VCaP (cell line): ENCODE data around the gene ARHGAP12.
A peak's percentile ranks its signal among the peaks of the same experiment; 100 is the strongest.

ENCODE experiments used
- H3K27ac ChIP-seq: fragments of 450-650 bp; 2 replicates; pipeline ENCODE4 v1.5.1; 2017
- TF ChIP-seq, protein P1 (sequence below): fragments of 450-650 bp; conservative IDR thresholded peaks from 2 replicates; pipeline ENCODE4 v1.5.1; 2017; ENCODE audit warnings: mild to moderate bottlenecking, moderate library complexity

ARHGAP12 gene

DNA sequence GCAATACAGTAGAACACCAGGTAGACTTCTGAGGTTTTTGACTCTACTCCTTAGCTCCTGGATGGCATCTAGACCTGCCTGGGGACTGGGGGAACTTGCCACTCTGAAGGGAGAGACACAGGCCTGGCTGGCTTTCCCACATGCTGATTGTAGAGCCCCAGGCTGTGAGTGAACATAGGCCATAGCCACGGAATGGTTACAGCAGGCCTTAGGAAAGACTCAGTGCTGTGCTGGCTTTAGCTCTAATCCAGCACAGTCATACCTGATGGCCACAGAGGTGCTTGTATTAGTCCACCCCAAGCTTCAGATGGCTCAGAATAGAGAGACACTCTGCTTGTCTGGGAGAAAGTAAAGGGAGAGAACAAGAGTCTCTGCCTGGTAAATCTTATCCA lies 35.0 kb upstream of the ARHGAP12 start:
- TF ChIP-seq, protein P1, sequence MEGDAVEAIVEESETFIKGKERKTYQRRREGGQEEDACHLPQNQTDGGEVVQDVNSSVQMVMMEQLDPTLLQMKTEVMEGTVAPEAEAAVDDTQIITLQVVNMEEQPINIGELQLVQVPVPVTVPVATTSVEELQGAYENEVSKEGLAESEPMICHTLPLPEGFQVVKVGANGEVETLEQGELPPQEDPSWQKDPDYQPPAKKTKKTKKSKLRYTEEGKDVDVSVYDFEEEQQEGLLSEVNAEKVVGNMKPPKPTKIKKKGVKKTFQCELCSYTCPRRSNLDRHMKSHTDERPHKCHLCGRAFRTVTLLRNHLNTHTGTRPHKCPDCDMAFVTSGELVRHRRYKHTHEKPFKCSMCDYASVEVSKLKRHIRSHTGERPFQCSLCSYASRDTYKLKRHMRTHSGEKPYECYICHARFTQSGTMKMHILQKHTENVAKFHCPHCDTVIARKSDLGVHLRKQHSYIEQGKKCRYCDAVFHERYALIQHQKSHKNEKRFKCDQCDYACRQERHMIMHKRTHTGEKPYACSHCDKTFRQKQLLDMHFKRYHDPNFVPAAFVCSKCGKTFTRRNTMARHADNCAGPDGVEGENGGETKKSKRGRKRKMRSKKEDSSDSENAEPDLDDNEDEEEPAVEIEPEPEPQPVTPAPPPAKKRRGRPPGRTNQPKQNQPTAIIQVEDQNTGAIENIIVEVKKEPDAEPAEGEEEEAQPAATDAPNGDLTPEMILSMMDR: no peak

DNA sequence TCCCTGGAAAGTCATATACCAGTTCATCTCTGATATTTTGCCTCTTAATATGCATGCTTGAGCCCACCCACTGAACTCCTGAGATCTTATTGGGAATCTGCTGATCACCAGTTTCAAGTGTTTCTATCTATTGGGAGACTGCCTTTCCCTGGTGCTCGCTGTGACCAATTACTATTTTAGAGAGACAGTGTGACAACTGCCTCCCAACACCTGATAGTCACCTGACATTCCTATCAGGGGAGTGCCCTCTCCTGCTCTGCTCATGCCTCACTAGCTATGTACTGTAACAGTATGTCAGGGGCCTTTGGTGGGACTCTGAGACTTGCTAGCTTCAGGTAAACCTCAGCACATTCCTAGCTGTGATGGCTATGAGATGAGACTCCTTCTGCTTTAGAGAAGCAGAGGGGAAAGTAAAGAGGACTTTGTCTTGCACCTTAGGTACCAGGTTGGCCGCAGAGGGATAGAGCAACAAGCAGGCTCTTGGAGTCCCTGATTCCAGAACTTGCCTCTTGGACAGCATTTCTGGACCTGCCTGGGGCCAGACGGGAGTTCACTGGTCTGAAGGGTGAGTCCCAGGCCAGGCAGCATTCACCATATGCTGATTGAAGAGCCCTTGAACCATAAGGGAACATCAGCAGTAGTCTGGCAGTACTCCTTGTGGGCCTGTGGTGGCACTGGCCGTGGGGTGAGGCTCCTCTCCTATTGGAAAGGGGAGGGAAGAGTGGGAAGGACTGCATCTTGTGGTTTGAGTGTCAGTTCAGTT lies 34.4 kb upstream of the ARHGAP12 start:
- peak overlapping the region; percentile 80; the same call in 1 of the 2 replicates for H3K27ac ChIP-seq
- TF ChIP-seq, protein P1: no peak

More for the DNA sequence above, 35.0 kb upstream of the ARHGAP12 start:
- peak overlapping the region; percentile 80; the same call in 1 of the 2 replicates for H3K27ac ChIP-seq

DNA sequence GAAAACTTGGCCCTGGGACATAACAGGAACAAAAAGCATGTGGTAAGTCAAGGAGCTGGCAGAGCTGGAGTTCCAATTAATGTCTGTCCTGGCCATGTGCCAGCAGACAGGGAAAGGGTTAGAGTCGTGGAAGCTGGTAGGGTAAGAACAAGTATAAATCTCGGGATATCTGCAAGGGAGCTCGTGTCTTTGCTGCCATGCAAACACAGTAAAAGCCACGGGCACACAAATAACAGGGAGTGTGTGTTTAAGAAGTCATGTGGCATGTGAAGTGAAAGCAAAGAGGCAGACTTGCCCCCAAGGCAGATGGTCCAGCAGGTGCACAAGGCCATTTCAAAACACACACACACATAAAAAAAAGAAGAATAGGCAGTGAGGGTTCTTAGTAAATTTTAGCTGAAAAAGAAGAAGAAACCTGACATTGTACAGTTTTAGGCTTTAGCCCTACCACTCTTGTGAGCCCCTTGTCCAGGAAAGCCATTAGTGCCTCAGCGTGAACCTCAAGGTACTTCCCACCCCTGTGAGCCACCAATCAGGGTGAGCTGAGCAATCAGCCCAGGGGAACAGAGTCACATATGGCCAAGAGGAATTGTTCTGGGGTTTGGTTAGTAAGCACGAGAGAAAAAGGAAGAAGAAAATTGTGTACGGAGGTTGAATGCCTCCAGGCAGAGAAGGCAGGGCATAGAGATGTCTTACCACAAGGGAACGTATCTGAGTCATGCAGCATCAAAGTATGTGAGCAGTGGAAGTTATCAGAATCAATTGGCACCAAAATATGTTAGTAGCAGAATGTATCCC lies 32.8 kb upstream of the ARHGAP12 start:
- H3K27ac ChIP-seq: peak overlapping the region; percentile 80
- TF ChIP-seq, protein P1: no peak

DNA sequence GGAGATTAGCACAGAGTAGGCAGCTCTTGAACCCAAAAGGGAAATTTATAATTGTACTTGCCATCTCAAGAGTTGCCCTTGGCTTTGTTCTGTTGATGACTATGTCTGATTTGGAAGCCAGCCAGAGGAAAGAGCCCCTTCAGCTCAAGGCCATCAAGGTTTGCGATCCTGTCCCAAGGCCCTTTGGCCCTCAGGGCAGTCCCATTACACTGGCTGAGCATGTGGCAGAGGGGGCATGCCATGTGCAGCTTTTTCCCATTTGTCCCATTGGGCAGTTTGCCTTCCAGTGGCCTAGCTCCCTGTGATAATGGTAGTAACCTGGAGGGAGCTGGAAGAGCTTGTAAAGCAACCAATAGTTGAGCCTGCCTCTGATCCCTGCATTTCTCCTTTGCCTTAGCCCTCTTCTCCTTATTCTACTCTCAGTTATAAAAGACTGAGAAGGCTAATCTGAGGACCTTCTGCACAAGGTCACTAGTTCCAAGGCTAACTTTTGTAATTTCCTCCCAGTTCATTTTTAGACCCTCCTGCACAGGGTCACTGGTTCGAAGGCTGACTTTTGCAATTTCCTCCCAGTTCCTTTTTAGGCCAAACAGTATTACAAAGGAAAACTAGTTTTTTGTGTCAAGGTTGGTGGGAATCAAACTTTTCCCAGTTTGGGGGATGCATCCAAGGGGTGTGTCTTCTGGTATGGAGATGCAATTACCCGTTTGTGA lies 31.0 kb upstream of the ARHGAP12 start:
- peak overlapping the region; percentile 80; the same call in 1 of the 2 replicates for H3K27ac ChIP-seq
- TF ChIP-seq, protein P1: no peak

DNA sequence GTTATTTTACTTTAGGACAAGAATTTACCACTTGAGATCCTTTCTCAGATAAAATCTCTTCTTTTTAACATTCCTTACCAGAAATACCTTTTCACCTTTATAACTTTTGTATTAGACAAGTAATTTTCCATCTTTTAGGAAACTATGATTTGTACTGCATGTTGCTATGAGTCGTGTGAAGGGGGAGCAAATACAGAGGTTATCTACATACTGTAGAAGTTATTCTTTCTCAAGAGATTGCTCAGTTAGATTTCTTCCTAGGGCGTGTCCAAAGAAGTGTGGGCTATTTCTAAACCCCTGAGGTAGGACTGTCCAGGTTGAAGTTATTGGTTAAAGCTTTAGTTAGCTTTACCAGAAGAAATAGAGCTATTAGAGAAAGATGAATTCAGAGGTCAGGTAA lies 30.2 kb upstream of the ARHGAP12 start:
- TF ChIP-seq, protein P1: no peak
- no peak overlapping the region for H3K27ac ChIP-seq

DNA sequence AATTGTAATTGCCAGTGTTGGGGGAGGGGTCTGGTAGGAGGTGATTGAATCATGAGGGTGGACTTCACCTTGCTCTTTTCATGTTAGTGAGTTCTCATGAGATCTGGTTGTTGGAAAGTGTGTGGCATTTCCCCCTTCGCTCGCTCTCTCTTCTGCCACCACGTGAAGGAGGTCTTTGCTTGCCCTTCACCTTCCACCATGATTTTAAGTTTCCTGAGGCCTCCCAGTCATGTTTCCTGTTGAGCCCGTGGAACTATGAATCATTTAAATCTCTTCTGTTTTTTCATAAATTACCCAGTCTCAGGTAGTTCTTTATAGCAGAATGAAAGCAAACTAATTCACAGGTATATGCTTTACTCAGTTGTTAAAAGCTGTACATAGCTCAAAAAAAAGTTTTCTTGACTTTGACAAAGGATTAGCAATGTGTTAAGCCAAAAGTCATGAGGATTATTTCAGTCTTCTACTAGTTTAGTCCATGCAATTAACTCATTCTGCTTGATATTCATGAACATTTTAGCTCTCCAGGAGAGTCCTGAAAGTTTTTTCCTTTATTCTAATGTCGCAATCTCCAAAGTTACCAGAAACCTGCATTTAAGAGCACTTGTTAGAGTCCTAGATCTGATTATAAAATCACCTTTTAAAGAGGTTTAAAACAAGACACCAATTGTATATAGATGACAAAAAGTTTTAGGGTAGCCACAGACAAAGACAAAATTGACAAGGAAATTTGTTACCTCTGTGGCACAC lies 27.7 kb upstream of the ARHGAP12 start:
- TF ChIP-seq, protein P1: no peak

More for the DNA sequence above, 27.7 kb upstream of the ARHGAP12 start:
- no peak overlapping the region for H3K27ac ChIP-seq
